GM18520 (cell line): ENCODE measurements around the gene IGFBP1.

ENCODE experiments used
- ATAC-seq: cut with Tn5 transposase; IDR thresholded peaks from one replicate; pipeline ENCODE4 v1.9.1; 2021; ENCODE audit not compliant: unreplicated experiment

IGFBP1 gene

DNA sequence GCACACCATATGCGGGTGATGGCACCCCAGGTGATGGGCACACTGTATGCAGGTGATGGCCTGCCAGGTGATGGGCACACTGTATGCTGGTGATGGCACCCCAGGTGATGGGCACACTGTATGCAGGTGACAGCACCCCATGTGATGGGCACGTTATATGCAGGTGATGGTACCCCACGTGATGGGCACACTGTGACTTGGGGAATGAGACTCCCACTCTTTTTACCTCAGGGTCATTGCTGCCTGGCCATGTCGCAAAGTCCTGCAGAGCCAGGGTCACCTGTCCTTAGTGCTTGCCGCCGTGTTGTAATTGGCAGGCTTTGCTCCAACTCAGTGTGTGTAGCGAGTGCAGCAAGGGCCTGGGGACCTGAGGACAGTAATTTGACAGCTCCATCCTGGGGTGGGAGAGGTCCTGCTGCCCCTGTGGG, 7.8 kb upstream of the IGFBP1 start:
- no peak for ATAC-seq

- ATAC-seq, result no peak
Measured at GRCh38 chr7:45881280-45881758, 7.0 kb upstream of the IGFBP1 start.

GRCh38 chr7:45881759-45882464, 6.4 kb upstream of the IGFBP1 start:
- no peak for ATAC-seq

GRCh38 chr7:45882465-45882810, 5.8 kb upstream of the IGFBP1 start:
- ATAC-seq, result no peak

DNA sequence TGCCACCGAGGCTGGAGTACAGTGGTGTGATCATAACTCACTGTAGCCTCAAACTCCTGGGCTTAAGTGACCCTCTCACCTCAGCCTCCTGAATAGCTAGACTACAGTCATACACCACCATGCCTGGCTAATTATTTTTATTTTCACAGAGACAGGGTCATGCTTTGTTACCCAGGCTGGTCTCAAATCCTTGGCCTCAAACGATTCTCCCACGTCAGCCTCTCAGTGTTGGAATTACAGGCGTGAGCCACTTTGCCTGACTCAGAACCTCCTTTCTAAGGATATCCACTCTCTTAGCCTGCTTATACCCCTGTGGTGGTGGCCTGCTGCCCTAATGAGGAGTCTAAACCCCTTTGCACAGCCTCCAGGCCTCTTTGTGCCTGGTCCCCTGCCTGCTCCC, 4.2 kb upstream of the IGFBP1 start:
- no peak for ATAC-seq

- ATAC-seq, result no peak
Measured at GRCh38 chr7:45885264-45885882, 2.9 kb upstream of the IGFBP1 start.

- ATAC-seq, result no peak
Measured at GRCh38 chr7:45886931-45887667, 1.2 kb upstream of the IGFBP1 start.

- no peak for ATAC-seq
Measured at GRCh38 chr7:45888993-45889366, 692 bp downstream of the IGFBP1 start.

DNA sequence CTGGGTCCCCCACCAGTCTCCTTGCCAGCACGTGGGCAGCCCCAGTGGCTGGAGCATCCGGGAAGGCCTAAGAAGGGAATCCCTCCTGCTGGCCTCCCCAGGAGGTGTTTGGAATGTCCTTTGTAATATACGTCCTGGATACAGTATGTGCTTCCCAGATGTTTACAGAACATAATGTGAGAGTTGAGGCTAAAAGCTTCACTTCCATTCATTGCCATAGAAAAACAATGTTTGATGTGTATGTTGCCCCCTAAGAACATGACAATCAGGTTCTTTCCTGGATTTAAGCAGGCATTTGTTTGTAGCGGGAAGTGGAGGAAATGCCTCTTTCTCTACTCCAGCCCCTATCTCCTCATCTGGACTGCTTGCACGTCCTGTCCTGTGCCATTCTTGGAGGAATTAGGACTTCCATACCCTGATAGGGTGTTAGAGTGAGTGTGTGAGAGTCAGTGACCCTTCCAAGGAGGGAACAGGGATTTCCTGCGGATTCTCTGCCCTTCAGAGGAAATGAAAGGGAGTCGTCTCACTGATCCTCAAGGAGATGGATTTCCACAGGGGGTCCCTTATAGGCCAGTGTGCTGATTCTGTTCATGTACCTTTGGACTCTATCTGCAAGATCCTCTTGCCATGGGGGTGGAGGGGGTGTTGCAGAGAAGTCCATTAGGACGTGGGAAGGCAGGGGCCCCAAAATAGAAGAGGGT, 1.2 kb downstream of the IGFBP1 start:
- no peak for ATAC-seq

GRCh38 chr7:45890125-45890901, 2.0 kb downstream of the IGFBP1 start:
- no peak for ATAC-seq

- ATAC-seq, result no peak
Measured at GRCh38 chr7:45890902-45891461, 2.7 kb downstream of the IGFBP1 start.

- ATAC-seq, result no peak
Measured at GRCh38 chr7:45891462-45892402, 3.4 kb downstream of the IGFBP1 start.

DNA sequence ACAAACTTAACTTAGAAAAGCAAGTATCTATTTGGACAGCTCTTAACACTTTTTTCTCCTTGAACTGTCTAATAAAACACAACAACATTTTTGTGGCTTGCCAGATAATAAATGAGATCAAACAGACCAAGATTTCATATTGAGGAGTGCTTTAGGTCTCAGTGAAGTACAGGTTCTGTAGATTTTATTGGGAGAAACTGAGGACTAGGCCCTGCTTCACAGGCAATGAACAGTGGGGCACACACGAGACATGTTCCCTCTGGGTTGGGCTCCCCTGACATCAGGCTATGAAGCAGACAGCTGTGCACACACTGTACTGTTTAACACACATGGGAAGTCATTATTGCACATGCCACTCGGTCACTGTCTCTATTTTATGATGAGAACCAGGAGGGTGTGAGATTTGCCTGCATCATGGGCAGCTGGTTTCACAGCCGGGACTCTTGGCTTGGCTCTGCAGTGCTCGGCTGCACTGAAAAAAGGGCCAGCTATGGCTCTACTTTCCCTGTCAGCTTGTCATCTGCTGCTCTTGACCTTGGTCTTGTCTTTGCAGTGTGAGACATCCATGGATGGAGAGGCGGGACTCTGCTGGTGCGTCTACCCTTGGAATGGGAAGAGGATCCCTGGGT, 4.2 kb downstream of the IGFBP1 start:
- no peak for ATAC-seq

GRCh38 chr7:45893374-45893995, 5.2 kb downstream of the IGFBP1 start:
- ATAC-seq, result no peak

- no peak for ATAC-seq
Measured at GRCh38 chr7:45893996-45894664, 5.8 kb downstream of the IGFBP1 start.

GRCh38 chr7:45894665-45895062, 6.4 kb downstream of the IGFBP1 start:
- ATAC-seq, result no peak

DNA sequence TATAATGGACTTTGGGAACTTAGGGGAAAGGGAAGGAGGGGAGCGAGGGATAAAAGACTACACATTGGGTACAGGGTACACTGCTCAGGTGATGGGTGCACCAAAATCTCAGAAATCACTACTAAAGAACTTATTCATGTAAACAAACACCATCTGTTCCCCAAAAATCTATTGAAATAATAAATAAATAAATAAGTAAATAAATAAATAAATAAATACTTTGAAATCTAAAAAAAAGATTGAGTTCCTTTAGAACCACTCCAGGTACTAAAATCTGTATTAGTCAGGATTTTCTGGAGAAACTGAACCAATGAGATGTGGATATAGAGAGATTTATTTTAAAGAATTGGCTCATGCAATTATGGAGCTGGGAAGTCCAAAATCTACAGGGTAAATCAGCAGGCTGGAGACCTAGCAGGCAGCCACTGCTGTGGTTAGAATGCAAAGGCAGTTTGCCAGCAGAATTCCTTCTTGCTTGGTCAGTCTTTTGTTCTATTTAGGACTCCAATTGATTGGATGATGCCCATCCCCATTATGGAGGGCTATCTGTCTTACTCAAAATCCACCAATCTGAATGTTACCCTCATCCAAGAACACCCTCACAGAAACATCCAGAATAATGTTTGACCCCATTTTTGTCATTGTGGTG, 8.9 kb downstream of the IGFBP1 start:
- ATAC-seq, result no peak
